GM21528 (cell line): Measurements from ENCODE around the gene RNU11.
"Not testable (repeated sequence)": the region's sequence is repeated elsewhere in the genome, so short reads cannot be mapped to it uniquely, and the experiment has no call there.

ENCODE experiments used
- ATAC-seq: cut with Tn5 transposase; IDR thresholded peaks from one replicate; pipeline ENCODE4 v1.9.1; 2021; ENCODE audit warnings: mild to moderate bottlenecking, moderate library complexity; ENCODE audit not compliant: unreplicated experiment, low FRiP score

Gene RNU11

GRCh38 chr1:28656335-28656734 is 7.9 kb downstream of the RNU11 start:
- no peak for ATAC-seq

GRCh38 chr1:28663871-28664470 is 15.6 kb downstream of the RNU11 start:
- no peak for ATAC-seq

- ATAC-seq = no peak
Measured at GRCh38 chr1:28666806-28667205, 18.4 kb downstream of the RNU11 start.

- peak; percentile 68 for ATAC-seq
Measured at GRCh38 chr1:28668191-28668955, 20.0 kb downstream of the RNU11 start, which contains the start of gene GMEB1. GMEB1 (plus strand) TSS chr1:28668784; CDS start chr1:28683613, 14,829 bp downstream.

GRCh38 chr1:28668956-28669723 is 20.7 kb downstream of the RNU11 start:
- ATAC-seq = peak; percentile 48

GRCh38 chr1:28671254-28671780 is 22.9 kb downstream of the RNU11 start:
- ATAC-seq = no peak

GRCh38 chr1:28672971-28673370 is 24.6 kb downstream of the RNU11 start:
- not testable (repeated sequence) for ATAC-seq

- no peak for ATAC-seq
Measured at GRCh38 chr1:28675924-28676257, 27.5 kb downstream of the RNU11 start.

- ATAC-seq = no peak
Measured at GRCh38 chr1:28680151-28680550, 31.8 kb downstream of the RNU11 start.

GRCh38 chr1:28682840-28683239 is 34.4 kb downstream of the RNU11 start:
- no peak for ATAC-seq

GRCh38 chr1:28684937-28685336 is 36.5 kb downstream of the RNU11 start:
- no peak for ATAC-seq

- ATAC-seq = not testable (repeated sequence)
Measured at GRCh38 chr1:28691627-28692026, 43.2 kb downstream of the RNU11 start.
